GM18519 (cell line): ENCODE results near the gene NEO1.
"Not testable (repeated sequence)": the region's sequence is repeated elsewhere in the genome, so short reads cannot be mapped to it uniquely, and the experiment has no call there.

Experiments used
- ATAC-seq: cut with Tn5 transposase; IDR thresholded peaks from one replicate; pipeline ENCODE4 v1.9.1; 2021; ENCODE audit warnings: mild to moderate bottlenecking, moderate library complexity; ENCODE audit not compliant: unreplicated experiment, low FRiP score

The NEO1 gene

DNA sequence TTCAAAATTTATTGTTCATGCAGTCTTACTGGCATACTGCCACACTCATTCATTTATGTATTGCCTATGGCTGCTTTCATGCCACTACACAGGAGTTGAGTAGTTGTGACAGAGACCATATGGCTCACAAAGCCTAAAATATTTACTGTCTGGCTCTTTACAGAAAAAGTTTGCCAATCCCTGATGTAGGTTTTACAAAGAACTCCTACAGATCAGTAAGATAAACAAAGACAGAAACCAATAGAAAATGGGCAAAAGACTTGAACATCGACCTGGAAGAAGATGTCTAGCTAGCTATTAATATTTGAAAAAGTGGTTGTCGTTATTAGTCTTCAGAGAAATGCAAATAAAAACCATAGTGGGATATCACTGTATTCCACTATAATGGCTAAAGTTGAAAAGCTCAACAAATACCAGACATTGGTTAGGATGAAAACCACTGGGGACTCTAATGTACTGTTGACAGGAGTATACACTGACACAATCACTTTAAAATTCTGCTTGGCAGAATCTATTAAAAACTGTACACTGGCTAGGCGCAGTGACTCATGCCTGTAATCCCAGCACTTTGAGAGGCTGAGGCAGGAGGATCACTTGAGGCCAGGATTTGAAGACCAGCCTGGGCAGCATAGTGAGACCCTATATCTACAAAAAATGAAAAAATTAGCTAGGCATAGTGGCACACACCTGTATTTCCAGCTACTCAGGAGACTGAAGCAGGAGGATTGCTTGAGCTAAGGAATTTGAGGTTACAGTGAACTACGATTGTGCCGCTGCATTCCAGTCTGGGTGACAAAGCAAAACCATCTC lies 87.7 kb downstream of the NEO1 start:
- ATAC-seq: no peak

DNA sequence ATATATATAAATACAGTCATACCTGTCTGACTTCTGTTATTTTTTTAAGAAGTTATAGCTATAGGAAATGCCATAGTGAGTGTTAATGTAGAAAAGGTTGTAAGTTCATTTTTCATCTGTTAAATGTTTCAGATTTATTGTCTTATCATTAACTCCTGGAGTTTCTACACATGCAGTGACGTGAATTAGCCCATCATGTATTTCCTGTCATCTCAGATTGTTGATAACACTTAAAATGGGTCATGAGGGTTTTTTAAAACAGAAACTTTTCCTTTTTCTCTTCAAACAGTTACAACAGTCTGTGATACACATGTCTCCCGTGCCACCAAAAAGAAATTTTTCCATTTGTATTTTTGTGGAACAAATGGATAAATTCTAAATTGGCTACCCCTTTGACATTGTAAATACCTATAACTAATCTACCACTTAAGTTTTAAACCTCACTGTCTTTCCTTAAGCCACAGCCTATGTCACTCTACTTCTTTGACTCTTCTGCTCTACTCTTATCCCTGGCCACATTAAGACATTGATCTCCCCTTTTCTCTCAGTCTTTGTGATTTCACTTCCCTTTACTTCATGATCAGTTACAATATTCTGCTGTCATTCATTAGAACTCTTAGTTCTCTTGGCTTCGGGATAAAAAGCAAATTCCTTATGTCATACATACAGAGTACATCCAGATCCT lies 89.1 kb downstream of the NEO1 start:
- ATAC-seq: no peak

DNA sequence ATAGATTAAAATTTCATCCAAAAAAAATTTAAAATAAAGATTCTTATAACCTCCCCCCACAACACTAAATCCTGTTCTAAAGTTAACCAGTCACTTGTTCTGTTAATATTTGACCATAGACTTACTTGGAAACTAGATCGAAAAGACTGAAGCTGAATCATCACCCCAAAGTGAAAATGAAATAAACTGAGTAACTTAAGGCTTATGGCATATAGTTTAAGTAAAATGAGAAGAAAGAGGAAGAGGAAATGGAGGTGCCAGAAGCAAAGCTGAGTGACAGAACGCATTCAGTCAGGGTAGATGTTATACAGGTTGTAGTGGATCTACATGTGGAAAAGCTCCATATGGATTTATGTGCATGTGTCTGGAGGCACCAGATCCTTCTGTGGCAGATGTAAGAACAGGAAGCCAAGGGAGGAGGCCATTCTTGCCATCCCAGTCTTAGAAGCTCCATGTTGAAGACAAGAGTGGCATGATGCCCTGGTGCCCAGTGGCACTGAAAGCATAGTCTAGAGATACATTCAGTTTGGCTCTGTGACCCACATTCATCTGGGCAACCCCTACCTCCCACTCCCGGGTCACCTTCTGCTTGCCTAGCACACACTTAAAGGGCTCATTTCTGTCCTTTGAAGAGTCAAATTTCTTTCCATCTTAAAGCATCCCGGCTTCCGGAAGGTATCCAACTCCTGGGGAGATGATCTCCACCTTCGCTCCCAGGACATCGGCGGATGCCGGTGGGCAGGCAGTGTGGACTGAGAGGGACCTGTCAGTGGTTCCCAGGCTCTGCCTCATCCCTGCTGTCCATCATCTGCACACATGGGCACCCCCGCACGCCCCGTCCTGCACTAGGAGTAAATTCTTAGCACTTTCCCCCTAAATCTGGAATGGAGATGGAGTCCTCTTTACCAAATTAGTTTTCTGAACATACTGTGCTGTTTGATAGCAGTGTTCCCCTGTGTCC lies 90.8 kb downstream of the NEO1 start:
- no peak for ATAC-seq

DNA sequence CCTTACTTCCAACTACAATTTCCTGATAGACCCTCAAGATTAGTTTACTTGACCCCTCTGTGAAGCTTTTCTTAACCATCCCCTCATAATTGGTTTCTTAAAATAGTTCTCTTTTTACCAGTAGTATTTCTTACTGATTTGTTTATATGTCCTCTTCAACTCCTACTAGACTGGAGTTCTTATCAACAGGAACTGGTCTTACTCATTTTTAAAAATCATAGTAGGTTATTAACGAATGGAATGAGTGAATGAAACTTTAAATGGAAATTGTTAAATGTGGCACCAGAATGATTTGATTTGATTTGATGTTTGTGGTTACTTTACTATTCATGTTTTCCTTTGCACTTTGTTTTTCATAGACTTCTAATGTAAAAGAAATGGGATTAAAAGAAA lies 91.5 kb downstream of the NEO1 start:
- ATAC-seq: no peak

DNA sequence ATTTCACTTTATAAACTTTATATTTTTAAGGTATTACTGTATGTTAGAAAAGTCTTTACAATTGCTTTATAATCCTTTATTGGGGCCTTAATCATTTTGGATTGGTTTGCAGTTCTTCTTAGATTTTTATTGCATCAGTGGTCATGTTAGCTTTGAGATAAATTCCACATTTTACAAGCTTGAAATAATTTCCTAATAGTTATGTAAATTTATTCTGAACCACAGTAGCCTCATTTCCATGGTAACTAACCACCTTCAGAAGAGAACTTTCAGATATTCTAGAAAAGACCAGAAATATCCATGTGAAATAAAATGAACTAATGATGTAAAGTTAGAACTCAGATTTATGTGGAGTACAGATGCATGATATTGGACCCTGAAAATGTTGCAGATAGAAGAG lies 94.2 kb downstream of the NEO1 start:
- no peak for ATAC-seq

DNA sequence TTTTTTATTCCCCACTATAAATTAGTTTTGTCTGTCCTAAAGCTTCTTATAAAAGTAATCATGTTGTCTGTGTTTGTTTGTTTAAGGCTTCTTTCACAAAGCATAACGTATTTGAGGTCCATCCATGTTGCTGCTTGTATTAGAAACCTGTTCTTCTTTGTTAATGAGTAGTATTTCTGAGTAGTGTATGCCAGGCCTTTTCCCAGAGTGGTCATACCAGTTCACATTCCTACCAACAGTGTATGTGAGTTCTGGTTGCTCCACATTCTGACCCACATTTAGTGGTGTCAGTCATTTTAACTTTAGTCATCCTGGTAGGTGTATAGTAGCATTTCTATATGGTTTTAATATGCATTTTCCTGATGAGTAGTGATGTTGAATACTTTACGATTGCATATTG lies 98.6 kb downstream of the NEO1 start:
- ATAC-seq: no peak

DNA sequence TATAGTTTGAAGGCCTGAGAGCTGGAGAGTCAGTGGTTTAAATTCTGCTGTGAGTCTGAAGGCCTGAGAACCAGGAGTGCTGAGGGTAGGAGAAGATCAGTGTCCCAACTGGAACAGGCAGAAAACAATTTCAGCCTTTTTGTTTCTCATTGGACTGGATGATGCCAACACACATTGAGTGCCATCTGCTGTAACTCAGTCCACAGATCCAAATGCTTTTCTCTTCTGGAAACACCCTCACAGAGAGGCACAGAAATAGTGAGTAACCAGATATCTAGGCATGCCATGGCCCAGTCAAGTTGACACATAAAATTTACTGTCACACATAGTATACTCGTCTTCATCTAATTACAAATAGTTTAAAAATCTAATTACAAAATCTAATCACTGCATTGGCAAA lies 100.8 kb downstream of the NEO1 start:
- no peak for ATAC-seq

DNA sequence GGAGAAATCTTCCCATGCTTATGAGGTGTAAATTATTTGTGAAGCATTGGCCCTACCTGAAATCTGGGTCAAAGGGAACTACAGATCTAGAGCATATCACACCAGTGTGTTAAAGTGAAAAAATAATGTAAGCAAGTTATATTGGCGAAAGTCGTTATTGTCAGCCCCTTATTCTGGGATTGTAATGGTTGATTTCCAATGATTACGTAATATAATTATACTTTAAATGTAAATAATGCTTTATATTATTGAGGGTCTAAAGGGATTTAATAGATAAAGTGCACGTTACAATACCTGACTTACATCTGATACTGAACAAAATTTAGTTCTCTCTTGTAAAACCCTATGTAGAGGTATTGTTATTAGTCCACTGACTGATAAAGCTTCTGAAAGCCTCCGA lies 101.2 kb downstream of the NEO1 start:
- ATAC-seq: no peak

DNA sequence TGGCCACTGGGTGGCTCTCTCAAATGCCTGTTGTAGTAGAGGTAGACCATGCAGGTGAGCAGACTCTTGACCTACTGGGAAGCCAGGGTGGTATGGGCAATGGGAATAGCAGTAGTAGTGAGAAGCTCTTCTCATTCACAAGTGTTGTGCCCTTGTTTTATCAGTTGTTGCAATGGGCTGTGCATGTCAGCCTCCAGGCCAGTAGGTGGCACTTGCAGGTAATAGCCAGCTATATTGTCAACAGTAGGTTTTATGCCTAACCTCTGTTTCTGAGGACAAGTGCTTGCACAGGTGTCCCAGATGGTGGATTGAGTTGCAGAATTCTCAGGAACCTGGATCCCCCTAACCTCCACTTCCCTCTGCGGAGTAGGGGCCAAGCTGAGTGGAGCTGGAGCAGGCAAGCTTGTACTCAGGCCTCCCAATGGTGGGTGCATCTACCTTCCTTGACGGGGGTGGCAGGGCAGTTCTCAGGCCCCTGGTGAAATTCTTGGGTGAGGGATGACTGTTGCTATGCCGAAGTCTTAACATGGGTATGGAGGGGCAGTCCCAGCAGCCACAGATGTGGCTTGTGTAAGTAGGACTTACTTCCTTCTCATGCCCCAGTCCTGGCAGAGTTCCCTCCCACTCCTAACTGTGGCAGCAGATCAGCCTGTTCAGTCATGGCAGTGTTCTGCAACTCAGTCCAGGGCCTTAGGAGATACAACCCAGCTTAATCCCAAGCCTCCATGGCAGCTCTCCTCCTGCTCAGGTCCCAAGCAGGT lies 104.3 kb downstream of the NEO1 start:
- no peak for ATAC-seq

DNA sequence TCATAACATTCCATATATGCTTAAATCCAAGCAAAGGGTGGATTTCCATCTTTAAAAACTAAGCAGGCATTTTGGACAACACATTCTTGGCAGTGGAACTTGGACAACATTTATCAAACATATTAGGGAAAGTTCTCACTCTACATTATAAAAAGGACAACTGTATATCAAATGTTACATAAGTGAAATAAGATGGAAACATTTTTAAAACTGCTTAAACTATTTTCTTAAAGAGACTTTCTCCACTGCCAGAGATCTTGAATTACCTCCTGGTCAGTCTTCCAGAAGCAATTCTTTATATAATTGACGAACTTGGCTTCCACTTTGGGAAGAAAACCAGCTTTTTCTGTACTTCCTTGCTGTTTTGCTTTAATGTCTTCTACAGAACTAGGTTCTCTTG lies 109.3 kb downstream of the NEO1 start:
- ATAC-seq: no peak

DNA sequence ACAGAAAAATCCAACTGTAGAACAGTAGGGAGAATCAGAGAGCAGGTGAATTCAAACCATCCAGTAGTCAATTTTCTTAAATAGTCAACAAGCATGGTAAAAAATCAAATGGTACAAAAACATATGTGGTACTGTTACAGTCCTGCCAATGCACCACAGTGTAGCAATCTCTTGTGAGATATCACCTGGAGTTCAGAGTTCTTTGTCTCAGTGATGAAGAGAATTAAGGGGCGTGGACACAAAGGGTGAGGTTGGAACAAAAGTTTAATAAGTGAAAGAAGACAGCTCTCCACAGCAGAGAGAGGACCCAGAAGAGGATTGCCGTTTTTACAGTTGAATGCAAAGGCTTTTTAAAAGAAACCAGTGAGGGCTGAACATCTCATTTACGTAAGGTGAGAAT lies 113.2 kb downstream of the NEO1 start:
- no peak for ATAC-seq

DNA sequence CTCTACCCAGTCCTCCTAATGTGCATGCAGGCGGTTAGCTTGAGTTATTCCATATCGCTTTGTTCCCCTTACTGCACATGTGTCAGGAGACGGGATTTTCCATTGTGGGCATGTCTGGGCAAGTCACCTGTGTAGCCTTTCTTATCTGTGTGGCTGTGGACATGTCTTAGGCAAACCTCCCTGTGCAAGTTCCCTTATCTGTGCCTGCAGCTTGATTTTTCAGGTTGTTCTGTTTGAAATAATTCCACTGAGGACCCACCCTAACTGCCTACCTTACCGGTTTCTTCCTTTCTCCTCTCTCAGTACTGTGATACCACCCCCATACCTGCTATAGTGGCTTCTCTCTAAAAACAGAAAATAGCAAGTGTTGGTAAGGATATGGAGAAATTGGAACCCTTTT lies 113.6 kb downstream of the NEO1 start:
- ATAC-seq: no peak

DNA sequence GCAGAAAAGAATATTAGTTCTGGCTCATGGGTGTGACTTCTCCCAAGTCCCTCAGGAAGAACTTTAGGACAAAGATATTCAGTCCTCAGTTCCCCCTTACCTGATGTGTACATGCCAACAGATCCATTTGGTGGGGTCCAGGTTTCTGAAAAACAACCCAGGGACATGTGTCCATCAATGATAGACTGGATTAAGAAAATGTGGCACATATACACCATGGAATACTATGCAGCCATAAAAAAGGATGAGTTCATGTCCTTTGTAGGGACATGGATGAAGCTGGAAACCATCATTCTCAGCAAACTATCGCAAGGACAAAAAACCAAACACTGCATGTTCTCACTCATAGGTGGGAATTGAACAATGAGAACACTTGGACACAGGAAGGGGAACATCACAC lies 114.4 kb downstream of the NEO1 start:
- not testable (repeated sequence) for ATAC-seq

DNA sequence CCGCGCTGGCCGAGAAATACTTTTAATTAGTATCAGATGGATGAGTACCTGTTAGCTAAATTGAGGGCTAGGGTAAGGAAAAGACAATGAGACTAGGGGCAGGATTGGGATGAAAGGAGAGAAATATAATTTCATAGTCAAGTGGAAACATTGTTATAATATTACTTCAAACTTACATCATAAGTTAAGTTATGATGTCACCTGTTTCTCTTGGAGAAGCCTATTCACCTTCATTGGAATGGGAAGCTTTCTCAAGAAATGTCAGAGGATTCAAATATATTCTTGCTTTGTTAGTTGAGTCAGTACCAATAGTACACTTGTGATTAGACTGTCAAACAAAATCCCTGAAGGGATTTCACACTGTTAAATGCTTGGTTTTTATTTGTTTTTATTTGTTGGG lies 116.2 kb downstream of the NEO1 start:
- ATAC-seq: no peak

DNA sequence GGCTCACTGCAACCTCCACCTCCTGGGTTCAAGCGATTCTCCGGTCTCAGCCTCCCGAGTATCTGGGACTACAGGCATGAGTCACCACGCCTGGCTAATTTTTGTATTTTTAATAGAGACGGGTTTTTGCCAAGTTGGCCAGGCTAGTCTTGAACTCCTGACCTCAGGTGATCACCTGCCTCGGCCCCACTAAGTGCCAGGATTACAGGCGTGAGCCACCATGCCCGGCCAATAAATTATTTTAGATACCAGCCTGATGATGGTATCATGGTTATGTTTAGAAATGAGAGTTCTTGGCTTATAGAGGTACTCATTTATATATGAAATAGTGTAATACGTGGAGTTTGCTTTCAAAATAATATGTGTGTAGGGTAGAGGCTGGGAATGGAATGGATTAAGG lies 119.4 kb downstream of the NEO1 start:
- no peak for ATAC-seq

DNA sequence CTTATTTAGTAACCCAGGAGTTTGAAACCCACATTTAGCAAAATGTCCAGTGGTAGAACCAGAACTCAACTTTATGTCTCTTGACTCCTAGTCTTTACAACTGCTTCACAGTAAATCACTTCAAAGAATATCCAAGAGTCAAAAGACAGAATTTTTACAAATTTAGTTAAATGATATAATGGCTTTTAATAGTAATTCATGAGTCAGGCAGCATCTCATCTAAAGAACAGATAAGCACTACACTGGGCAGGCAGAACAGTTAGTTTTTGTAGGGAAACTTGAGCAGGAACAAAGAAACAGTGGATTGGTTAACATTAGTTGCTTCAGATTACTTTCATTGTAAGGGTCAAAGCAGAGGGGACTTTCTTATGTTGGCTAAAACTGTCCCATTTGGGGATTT lies 120.2 kb downstream of the NEO1 start:
- no peak for ATAC-seq

DNA sequence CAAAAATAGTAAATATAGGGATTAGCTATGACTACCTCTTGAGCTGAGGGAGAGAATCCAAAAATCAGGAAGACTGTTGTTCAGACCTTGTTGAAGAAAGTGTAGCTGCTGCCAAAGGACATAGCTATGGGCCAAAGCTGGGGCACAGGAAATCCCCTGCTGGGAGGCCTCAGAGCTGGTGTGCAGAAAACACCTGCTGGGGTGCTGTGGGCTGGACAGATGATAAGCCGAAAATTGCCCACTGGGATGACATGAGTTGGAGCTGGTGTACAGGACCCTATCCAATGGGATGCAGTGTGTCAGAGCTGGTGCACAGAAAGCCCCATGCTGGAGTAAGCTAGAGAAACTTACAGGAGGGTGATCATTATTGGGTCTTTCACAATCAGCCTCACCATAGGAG lies 121.9 kb downstream of the NEO1 start:
- ATAC-seq: no peak

DNA sequence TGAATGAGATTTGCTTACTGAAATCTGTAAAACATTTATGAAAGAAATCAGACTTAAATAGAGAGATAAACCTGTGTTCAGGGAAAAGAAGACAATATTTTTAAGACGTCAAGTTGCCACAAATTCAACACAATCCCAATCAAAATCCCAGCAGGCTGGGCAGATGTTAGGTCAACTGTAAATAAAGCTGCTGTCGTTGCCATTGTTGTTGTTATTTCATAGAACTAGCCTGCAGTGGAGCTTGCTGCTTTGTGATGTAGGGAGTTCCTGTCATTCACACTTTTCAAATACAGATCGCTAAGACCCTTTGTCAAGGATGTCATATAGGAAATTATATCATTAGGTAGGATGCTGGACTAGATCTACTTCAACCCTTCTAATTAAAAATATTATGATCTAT lies 123.1 kb downstream of the NEO1 start:
- no peak for ATAC-seq

DNA sequence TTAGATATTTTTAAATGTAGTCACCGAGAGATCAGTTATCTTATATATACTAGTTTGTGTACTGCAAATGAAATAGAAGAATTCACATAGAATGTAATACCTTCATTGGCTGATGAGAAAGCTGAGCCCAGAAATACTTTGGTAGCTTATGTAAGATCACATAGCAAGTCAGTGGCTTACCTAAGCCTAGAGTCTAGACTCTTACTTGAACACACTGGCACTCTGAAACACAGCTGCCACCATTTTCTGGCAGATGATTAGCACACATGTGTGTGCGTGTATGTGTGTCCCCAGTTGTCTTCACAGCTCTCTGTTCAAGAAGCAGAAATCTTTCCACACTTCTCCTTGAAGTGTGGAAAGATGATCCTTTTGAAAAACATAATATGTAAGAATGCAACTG lies 124.3 kb downstream of the NEO1 start:
- no peak for ATAC-seq

DNA sequence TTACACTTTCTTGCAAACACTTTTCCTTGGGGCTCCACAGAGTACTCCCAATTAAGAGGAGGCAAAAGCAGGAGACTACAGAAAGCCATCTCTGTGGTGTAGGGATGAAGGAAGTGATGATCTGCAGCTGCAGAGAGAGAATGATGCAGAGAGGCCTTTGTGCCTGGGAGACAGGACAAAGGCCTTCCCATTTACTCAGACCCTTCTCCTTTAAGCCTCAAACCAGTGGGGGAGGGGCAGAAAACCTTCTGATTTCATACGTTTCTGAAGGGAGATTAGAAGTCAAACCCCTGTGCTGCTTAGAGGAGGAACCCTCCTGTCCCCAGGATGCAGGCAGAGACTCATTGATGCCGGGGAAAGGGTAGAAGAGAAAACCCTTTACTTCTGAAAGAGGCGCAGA lies 130.8 kb downstream of the NEO1 start:
- no peak for ATAC-seq
